GM13976 (cell line): ENCODE measurements around the gene ITGA8.

ENCODE experiments used
- DNase-seq: peaks from one replicate; pipeline ENCODE4 v3.0.0; 2012; ENCODE audit warnings: low spot score
- in situ Hi-C: fragments of 300-500 bp; cut with MboI; formaldehyde crosslinking; loops from one replicate; pipeline ENCODE4 v1.12.0; 2022; ENCODE audit warnings: low sequenced_read_pairs, mixed read lengths, inconsistent platforms; ENCODE audit not compliant: unreplicated experiment
- TF ChIP-seq, protein P1 (sequence below): IDR thresholded peaks from 2 replicates; pipeline ENCODE4 v1.5.1; 2012; ENCODE audit warnings: borderline replicate concordance, mild to moderate bottlenecking; ENCODE audit not compliant: insufficient read depth; ENCODE audit errors: extremely low read depth, missing control alignments, control extremely low read depth

ITGA8 gene

DNA sequence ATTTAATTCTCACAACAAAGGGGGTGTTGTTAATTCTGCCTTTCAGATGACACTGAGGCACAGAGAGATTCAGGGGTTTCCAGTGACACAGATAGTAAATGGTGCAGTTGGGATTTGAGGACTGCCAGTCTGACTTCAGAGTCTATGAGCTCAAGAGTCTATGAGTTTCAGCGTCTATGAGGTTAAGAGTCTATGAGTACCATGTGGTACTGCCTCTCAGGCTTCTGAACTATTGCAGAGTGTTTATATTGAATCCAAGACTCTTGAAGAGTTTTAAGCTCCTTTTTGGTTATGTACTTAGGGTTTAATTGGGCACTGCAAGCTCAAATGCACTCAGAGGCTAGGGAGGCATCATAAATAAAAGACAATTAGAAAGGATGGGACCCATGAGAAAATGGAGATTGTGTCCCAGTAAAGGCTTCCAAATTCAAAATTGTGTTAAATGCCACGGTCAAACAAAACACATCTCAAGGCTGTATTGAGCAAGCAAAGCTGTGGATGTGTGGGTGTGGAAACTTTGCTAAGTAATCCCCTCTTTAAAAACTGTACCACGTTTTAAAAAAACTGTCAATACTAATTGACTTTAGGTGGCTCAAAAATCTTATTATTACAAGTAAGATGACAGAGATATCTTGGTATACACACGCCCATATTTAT is 224.7 kb downstream of the ITGA8 start:
- in situ Hi-C loops = no loop called here
- DNase-seq = no peak
- TF ChIP-seq, protein P1, sequence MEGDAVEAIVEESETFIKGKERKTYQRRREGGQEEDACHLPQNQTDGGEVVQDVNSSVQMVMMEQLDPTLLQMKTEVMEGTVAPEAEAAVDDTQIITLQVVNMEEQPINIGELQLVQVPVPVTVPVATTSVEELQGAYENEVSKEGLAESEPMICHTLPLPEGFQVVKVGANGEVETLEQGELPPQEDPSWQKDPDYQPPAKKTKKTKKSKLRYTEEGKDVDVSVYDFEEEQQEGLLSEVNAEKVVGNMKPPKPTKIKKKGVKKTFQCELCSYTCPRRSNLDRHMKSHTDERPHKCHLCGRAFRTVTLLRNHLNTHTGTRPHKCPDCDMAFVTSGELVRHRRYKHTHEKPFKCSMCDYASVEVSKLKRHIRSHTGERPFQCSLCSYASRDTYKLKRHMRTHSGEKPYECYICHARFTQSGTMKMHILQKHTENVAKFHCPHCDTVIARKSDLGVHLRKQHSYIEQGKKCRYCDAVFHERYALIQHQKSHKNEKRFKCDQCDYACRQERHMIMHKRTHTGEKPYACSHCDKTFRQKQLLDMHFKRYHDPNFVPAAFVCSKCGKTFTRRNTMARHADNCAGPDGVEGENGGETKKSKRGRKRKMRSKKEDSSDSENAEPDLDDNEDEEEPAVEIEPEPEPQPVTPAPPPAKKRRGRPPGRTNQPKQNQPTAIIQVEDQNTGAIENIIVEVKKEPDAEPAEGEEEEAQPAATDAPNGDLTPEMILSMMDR = no peak

DNA sequence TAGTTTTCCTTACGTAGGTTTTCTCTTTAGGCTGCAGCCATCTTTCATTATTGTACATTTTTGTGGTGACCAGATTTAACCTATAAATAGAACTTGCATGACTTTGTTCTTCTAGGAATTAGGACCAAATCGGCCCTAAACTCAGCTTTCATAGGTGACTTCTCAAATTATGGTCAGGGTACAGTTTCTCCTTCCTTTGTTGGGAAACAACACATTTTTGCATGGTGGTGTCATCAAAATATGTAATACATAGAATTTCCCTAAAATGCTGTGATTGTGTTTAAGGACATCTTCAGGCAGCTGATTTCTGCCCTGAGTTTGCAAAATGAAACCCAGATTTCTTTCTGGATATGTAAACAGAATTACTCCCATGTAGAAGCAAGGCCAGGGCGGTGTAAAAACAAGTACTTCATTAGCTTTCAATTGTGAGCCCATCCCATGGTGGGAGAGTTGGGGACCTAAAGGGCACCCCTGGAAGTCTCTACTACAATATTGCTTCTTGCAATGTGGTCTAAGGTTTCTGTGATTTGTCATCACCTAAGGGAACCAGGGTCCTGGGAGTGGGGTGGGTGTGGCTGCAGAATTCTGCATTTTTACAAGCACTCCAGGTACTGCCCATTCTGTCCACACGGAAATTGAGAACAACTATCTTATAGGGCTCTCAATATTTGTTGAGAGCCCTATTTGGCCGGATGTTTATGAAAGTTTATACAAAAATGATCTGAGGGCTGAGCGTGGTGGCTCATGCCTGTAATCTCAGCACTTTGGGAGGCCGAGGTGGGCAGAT is 227.7 kb downstream of the ITGA8 start:
- TF ChIP-seq, protein P1 = no peak
- in situ Hi-C loops = no loop called here
- DNase-seq = no peak

DNA sequence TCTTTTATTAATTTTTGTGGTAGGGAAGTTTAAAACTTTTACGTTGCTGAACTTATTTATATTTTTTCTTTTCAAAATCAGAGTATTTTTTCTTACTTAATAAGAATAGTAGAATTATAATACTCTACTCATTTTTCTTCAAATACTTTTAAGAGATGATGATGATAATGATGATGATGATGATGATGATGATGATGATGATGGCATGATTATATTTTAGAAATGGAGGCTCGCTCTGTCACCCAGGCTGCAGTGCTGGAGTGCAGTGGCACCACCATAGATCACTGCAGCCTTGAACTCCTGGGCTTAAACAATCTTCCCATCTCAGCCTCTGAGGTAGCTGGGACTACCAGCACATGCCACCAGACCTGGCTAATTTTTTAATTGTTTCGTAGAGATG is 230.3 kb downstream of the ITGA8 start:
- DNase-seq = no peak
- TF ChIP-seq, protein P1 = no peak
- in situ Hi-C loops = no loop called here

DNA sequence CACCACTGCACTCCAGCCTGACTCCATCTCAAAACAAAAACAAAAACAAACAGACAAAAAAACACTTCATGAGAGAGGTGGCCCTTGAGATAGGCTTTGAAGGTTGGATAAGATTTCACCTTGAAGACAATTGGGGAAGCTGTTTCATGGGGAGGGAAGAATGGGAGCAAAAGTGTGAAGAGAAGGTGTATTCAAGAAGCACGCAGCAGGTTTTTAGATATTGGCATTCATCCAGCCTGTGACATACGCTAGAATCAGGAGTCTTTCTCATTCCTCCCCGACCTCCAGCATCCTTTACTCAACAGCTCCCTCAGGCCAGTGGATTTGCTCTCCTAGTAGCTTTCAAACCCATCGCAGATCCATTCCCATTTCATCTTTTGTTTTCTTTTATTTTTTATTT is 232.3 kb downstream of the ITGA8 start:
- TF ChIP-seq, protein P1 = no peak
- DNase-seq = no peak
- in situ Hi-C loops = no loop called here

DNA sequence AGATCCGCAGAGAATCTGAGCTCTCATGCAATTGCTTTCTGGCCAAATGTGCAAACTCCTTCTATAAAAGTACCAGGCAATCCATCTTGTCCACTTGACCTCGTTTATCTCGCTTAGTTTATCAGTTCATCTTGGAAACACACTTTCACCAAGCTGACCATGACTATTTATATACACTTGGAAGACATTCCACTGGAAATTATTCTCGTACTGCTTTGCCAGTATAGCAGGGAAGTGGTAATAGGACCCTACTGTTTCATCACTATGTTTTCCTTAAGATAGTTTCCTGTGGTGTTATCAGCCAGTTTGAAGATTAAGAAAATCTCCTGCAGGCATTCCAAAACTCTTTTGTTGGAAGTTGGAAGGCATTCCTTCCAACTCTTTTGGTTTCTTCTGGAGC is 233.3 kb downstream of the ITGA8 start:
- TF ChIP-seq, protein P1 = no peak
- in situ Hi-C loops = no loop called here
- DNase-seq = no peak

DNA sequence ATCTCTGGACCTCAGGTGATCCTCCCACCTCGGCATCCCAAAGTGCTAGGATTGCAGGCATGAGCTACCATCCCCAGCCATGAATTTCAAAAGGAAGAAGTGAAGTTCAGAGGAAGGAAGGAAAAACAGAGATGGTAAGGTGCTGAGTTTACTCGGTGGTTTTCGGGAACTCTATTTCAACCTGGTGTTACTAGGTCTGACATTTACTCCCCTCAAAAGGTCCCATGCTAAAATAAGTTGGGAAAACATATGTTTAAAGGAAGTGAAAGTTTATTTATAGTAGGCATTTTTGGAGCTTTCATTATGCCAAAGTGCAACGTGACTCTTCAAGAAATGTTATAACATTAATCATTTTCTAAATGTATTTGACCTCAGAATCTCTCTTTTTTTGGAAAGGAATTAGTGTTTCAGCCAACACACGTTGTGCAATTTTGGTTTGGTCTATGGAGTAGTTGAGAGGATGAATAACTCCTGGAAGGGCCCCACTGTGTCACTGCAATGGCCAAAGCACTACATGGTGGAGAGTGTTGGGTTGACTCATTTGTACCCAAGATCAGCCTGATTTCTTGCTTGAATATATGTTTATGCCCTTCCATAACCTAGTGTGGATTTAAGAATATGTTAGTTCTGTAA is 233.9 kb downstream of the ITGA8 start:
- in situ Hi-C loops = no loop called here
- TF ChIP-seq, protein P1 = no peak
- no peak for DNase-seq
